WTC11 (cell line): Measurements from ENCODE around the gene ADCY2. TPM values are rescaled to one million over a fixed set of nuclear protein-coding genes. Genes with fewer than 3 reads are reported as not detected.

Experiments used
- ATAC-seq: fragments of 200-7000 bp; cut with Tn5 transposase; 2 replicates; pipeline ENCODE4 v1.10.0; 2021; ENCODE audit warnings: mild to moderate bottlenecking, moderate library complexity
- CTCF ChIA-PET: fragments of 300-600 bp; sonication (Branson Sonifier 250); formaldehyde crosslinking; loops from one replicate; lab custom pipeline; 2021; ENCODE audit warnings: antibody characterized with exemption; lab: Charles Lee
- POLR2A ChIA-PET: fragments of 350-600 bp; sonication (Branson Sonifier 250); formaldehyde crosslinking; loops from one replicate; lab custom pipeline; 2021; ENCODE audit warnings: antibody characterized with exemption; lab: Charles Lee
- DNase-seq: peaks from one replicate; pipeline ENCODE4 v3.0.0; 2021; ENCODE audit warnings: low spot score
- H3K27ac Mint-ChIP-seq: 2 replicates; pipeline ENCODE4 v1.8.0; 2021; ENCODE audit warnings: mixed read lengths
- H3K27me3 Mint-ChIP-seq: 2 replicates; pipeline ENCODE4 v1.8.0; 2021; ENCODE audit warnings: low read depth, mild to moderate bottlenecking, moderate library complexity, mixed read lengths
- H3K36me3 Mint-ChIP-seq: 2 replicates; pipeline ENCODE4 v1.8.0; 2021; ENCODE audit warnings: mixed read lengths
- H3K4me1 Mint-ChIP-seq: 2 replicates; pipeline ENCODE4 v1.8.0; 2022; ENCODE audit warnings: mixed read lengths
- H3K4me3 Mint-ChIP-seq: 2 replicates; pipeline ENCODE4 v1.8.0; 2021; ENCODE audit warnings: mild to moderate bottlenecking, moderate library complexity, mixed read lengths
- H3K9me3 Mint-ChIP-seq: 2 replicates; pipeline ENCODE4 v1.8.0; 2021; ENCODE audit warnings: mixed read lengths
- CREB1 ChIP-seq: sonication (generic); formaldehyde crosslinking; IDR thresholded peaks from 2 replicates; pipeline ENCODE4 v1.8.0; 2023; ENCODE audit warnings: mild to moderate bottlenecking, missing genetic modification reagents
- FOXK1 ChIP-seq: sonication (generic); formaldehyde crosslinking; IDR thresholded peaks from 2 replicates; pipeline ENCODE4 v1.8.0; 2022; ENCODE audit warnings: mild to moderate bottlenecking, moderate library complexity, missing genetic modification reagents
- GABPB1 ChIP-seq: sonication (generic); formaldehyde crosslinking; IDR thresholded peaks from 2 replicates; pipeline ENCODE4 v1.8.1; 2023; ENCODE audit warnings: mild to moderate bottlenecking, missing genetic modification reagents
- GRHL2 ChIP-seq: fragments of 250-450 bp; sonication (Bioruptor Pico); IDR thresholded peaks from 2 replicates; pipeline ENCODE4 v1.8.0; 2022; ENCODE audit warnings: mild to moderate bottlenecking, moderate library complexity; ENCODE audit not compliant: insufficient replicate concordance, severe bottlenecking
- JUN ChIP-seq: sonication (generic); formaldehyde crosslinking; IDR thresholded peaks from 2 replicates; pipeline ENCODE4 v1.8.0; 2023; ENCODE audit warnings: mild to moderate bottlenecking, missing genetic modification reagents
- NFE2L1 ChIP-seq: sonication (generic); formaldehyde crosslinking; IDR thresholded peaks from 2 replicates; pipeline ENCODE4 v1.8.1; 2023; ENCODE audit warnings: missing genetic modification reagents
- SMAD3 ChIP-seq: sonication (generic); formaldehyde crosslinking; IDR thresholded peaks from 2 replicates; pipeline ENCODE4 v1.8.0; 2022; ENCODE audit warnings: missing genetic modification reagents, mild to moderate bottlenecking, borderline replicate concordance
- SMAD4 ChIP-seq: sonication (generic); formaldehyde crosslinking; IDR thresholded peaks from 2 replicates; pipeline ENCODE4 v1.8.0; 2022; ENCODE audit warnings: mild to moderate bottlenecking, missing genetic modification reagents
- TEAD4 ChIP-seq: sonication (generic); formaldehyde crosslinking; IDR thresholded peaks from 2 replicates; pipeline ENCODE4 v1.8.0; 2022; ENCODE audit warnings: mild to moderate bottlenecking, missing genetic modification reagents
- ZNF121 ChIP-seq: sonication (generic); formaldehyde crosslinking; IDR thresholded peaks from 2 replicates; pipeline ENCODE4 v1.8.0; 2023; ENCODE audit warnings: missing genetic modification reagents
- ZNF317 ChIP-seq: sonication (generic); formaldehyde crosslinking; IDR thresholded peaks from 2 replicates; pipeline ENCODE4 v1.8.1; 2023; ENCODE audit warnings: low read depth, mild to moderate bottlenecking, moderate library complexity, missing genetic modification reagents, borderline replicate concordance
- ZNF423 ChIP-seq: fragments of 250-450 bp; sonication (Bioruptor Pico); IDR thresholded peaks from 2 replicates; pipeline ENCODE4 v2.1.2; 2022; ENCODE audit warnings: mild to moderate bottlenecking, moderate library complexity
- ZNF671 ChIP-seq: fragments of 250-450 bp; sonication (Bioruptor Pico); IDR thresholded peaks from 2 replicates; pipeline ENCODE4 v1.8.0; 2021; ENCODE audit warnings: mild to moderate bottlenecking
- total RNA-seq: library from RNA; stranded (reverse); gene quantifications from 3 replicates; pipeline ENCODE4 v1.2.3, GENCODE V29; 2021
- TF ChIP-seq, protein P1 (sequence below): sonication (generic); formaldehyde crosslinking; IDR thresholded peaks from 2 replicates; pipeline ENCODE4 v1.8.1; 2022; ENCODE audit warnings: missing genetic modification reagents, borderline replicate concordance
- TF ChIP-seq, protein P2 (sequence below): sonication (generic); formaldehyde crosslinking; IDR thresholded peaks from 2 replicates; pipeline ENCODE4 v1.8.1; 2023; ENCODE audit warnings: mild to moderate bottlenecking, missing genetic modification reagents, borderline replicate concordance
- TF ChIP-seq, protein P3 (sequence below): sonication (generic); formaldehyde crosslinking; IDR thresholded peaks from 2 replicates; pipeline ENCODE4 v1.8.0; 2022; ENCODE audit warnings: mild to moderate bottlenecking, missing genetic modification reagents
- TF ChIP-seq, protein P4 (sequence below): sonication (generic); formaldehyde crosslinking; IDR thresholded peaks from 2 replicates; pipeline ENCODE4 v1.8.0; 2023; ENCODE audit warnings: missing genetic modification reagents, mild to moderate bottlenecking, borderline replicate concordance
- TF ChIP-seq, protein P5 (sequence below): fragments of 250-450 bp; sonication (Bioruptor Pico); IDR thresholded peaks from 2 replicates; pipeline ENCODE4 v1.9.0; 2021; ENCODE audit warnings: mild to moderate bottlenecking

Gene ADCY2
- total RNA-seq, 1 experiment from 2014 or later = 142 TPM

DNA sequence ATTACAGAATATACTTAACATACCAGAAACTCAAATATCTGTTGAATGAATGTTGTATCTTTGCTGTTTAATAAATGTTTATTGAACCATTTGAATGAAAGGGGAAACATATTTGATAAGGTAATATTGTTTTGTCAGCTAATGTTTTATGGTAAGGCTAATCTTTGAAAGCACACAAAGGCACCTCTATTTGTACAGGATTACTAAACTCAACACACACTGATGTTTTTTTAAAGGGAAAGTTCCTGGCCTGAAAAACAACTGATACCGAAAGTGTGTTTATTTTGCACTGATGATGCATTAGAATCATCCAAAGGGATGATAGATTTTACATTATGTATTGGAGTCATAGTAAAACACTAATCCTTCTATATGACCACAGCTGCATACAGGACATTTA lies 82.5 kb downstream of the ADCY2 start:
- peaks cover 12% of the 10 kb centered on the region for H3K36me3 Mint-ChIP-seq

More for the DNA sequence above, 82.5 kb downstream of the ADCY2 start:
- CTCF ChIA-PET = no interaction called here
- no peak overlapping the region for H3K27ac Mint-ChIP-seq
- TF ChIP-seq GABPB1 (CRISPR knock-in tag) = no peak
- TF ChIP-seq, protein P1, sequence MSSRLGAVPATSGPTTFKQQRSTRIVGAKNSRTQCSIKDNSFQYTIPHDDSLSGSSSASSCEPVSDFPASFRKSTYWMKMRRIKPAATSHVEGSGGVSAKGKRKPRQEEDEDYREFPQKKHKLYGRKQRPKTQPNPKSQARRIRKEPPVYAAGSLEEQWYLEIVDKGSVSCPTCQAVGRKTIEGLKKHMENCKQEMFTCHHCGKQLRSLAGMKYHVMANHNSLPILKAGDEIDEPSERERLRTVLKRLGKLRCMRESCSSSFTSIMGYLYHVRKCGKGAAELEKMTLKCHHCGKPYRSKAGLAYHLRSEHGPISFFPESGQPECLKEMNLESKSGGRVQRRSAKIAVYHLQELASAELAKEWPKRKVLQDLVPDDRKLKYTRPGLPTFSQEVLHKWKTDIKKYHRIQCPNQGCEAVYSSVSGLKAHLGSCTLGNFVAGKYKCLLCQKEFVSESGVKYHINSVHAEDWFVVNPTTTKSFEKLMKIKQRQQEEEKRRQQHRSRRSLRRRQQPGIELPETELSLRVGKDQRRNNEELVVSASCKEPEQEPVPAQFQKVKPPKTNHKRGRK (CRISPR knock-in tag) = no peak
- no peak for TF ChIP-seq JUN
- no peak for TF ChIP-seq GRHL2 (CRISPR knock-in tag)
- TF ChIP-seq, protein P2, sequence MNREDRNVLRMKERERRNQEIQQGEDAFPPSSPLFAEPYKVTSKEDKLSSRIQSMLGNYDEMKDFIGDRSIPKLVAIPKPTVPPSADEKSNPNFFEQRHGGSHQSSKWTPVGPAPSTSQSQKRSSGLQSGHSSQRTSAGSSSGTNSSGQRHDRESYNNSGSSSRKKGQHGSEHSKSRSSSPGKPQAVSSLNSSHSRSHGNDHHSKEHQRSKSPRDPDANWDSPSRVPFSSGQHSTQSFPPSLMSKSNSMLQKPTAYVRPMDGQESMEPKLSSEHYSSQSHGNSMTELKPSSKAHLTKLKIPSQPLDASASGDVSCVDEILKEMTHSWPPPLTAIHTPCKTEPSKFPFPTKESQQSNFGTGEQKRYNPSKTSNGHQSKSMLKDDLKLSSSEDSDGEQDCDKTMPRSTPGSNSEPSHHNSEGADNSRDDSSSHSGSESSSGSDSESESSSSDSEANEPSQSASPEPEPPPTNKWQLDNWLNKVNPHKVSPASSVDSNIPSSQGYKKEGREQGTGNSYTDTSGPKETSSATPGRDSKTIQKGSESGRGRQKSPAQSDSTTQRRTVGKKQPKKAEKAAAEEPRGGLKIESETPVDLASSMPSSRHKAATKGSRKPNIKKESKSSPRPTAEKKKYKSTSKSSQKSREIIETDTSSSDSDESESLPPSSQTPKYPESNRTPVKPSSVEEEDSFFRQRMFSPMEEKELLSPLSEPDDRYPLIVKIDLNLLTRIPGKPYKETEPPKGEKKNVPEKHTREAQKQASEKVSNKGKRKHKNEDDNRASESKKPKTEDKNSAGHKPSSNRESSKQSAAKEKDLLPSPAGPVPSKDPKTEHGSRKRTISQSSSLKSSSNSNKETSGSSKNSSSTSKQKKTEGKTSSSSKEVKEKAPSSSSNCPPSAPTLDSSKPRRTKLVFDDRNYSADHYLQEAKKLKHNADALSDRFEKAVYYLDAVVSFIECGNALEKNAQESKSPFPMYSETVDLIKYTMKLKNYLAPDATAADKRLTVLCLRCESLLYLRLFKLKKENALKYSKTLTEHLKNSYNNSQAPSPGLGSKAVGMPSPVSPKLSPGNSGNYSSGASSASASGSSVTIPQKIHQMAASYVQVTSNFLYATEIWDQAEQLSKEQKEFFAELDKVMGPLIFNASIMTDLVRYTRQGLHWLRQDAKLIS (CRISPR knock-in tag) = no peak
- no peak for TF ChIP-seq ZNF423 (CRISPR knock-in tag)
- no peak for TF ChIP-seq SMAD4 (CRISPR knock-in tag)
- no peak for TF ChIP-seq ZNF671
- no peak for TF ChIP-seq CREB1 (CRISPR knock-in tag)
- no peak for TF ChIP-seq TEAD4
- no peak for TF ChIP-seq ZNF317 (CRISPR knock-in tag)
- TF ChIP-seq, protein P3, sequence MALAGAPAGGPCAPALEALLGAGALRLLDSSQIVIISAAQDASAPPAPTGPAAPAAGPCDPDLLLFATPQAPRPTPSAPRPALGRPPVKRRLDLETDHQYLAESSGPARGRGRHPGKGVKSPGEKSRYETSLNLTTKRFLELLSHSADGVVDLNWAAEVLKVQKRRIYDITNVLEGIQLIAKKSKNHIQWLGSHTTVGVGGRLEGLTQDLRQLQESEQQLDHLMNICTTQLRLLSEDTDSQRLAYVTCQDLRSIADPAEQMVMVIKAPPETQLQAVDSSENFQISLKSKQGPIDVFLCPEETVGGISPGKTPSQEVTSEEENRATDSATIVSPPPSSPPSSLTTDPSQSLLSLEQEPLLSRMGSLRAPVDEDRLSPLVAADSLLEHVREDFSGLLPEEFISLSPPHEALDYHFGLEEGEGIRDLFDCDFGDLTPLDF (CRISPR knock-in tag) = no peak
- no peak for TF ChIP-seq ZNF121 (CRISPR knock-in tag)
- TF ChIP-seq SMAD3 (CRISPR knock-in tag) = no peak
- TF ChIP-seq, protein P4, sequence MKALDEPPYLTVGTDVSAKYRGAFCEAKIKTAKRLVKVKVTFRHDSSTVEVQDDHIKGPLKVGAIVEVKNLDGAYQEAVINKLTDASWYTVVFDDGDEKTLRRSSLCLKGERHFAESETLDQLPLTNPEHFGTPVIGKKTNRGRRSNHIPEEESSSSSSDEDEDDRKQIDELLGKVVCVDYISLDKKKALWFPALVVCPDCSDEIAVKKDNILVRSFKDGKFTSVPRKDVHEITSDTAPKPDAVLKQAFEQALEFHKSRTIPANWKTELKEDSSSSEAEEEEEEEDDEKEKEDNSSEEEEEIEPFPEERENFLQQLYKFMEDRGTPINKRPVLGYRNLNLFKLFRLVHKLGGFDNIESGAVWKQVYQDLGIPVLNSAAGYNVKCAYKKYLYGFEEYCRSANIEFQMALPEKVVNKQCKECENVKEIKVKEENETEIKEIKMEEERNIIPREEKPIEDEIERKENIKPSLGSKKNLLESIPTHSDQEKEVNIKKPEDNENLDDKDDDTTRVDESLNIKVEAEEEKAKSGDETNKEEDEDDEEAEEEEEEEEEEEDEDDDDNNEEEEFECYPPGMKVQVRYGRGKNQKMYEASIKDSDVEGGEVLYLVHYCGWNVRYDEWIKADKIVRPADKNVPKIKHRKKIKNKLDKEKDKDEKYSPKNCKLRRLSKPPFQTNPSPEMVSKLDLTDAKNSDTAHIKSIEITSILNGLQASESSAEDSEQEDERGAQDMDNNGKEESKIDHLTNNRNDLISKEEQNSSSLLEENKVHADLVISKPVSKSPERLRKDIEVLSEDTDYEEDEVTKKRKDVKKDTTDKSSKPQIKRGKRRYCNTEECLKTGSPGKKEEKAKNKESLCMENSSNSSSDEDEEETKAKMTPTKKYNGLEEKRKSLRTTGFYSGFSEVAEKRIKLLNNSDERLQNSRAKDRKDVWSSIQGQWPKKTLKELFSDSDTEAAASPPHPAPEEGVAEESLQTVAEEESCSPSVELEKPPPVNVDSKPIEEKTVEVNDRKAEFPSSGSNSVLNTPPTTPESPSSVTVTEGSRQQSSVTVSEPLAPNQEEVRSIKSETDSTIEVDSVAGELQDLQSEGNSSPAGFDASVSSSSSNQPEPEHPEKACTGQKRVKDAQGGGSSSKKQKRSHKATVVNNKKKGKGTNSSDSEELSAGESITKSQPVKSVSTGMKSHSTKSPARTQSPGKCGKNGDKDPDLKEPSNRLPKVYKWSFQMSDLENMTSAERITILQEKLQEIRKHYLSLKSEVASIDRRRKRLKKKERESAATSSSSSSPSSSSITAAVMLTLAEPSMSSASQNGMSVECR (CRISPR knock-in tag) = no peak
- TF ChIP-seq FOXK1 = no peak
- TF ChIP-seq, protein P5, sequence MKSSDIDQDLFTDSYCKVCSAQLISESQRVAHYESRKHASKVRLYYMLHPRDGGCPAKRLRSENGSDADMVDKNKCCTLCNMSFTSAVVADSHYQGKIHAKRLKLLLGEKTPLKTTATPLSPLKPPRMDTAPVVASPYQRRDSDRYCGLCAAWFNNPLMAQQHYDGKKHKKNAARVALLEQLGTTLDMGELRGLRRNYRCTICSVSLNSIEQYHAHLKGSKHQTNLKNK (CRISPR knock-in tag) = no peak
- TF ChIP-seq NFE2L1 (CRISPR knock-in tag) = no peak
- TF ChIP-seq, all 79 proteins: peak for 0
- ATAC-seq (no peak), DNase-seq (no peak)
- H3K27me3 Mint-ChIP-seq = no peaks in the 10 kb centered on the region
- peaks cover 43% of the 10 kb centered on the region for H3K4me1 Mint-ChIP-seq
- H3K4me3 Mint-ChIP-seq = no peak overlapping the region
- POLR2A ChIA-PET = no interaction called here
- H3K9me3 Mint-ChIP-seq = peaks cover 7% of the 10 kb centered on the region; the same call in 1 of the 2 replicates
